Measurements from ENCODE around the gene TOMM7.

TOMM7 gene

DNA sequence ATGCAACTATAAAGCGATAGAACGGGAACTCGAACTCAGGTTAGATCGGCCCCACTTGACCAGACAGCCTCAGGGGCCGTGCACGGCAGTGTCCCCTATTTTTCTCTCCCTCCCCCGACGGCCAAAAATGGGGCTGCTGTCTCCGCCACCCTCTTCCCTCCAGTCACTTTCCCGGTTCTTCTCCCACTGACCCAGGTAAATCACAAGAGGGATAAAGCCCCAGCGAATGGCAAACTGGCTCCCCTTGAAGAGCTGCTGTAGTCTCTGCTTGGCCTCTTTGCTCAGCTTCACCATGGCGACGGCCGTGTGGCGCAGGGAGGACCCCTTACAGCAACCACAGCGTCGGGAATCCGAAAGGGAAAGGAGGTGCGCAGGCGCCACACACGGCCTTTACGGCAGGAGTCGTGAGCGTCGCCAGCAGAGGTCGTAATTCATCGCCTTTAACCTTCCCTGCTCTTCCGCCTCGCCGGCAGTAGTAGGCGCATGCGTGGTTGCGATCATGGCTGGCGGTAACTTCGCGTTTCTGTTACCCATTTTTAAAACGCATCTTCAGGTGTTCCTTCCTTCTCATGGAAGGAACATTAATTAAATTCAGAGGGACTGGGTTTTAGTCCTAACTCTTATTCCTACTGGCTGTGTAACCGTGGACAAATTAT is at the start of gene TOMM7:
TOMM7 (minus strand) TSS at position 364 of the 656 bp plus-strand sequence; CDS start at position 294, 70 bp downstream.
- peak; percentile 86 to 88 for DNase-seq

GRCh38 chr7:22872096-22872807 is 49.6 kb upstream of the TOMM7 start:
- no peak for DNase-seq

DNA sequence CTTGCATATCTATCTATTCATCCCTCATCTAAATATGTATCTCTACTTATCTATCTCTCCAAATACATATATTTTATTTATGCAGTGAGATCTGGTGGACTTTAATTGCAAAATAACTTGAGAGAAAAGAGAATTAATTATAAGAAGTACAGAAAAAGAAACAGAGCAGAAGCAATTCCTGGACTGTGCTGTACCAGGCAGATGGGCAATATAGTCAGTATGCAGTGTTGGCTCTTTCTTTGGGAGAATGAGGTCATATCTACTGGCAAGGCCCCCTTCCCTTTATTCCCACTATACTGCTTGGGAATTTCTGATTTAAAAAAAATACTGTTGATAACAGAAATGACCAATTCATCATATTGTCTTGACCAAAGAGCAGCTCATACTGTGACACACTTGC is 49.0 kb upstream of the TOMM7 start:
- DNase-seq, result no peak

DNA sequence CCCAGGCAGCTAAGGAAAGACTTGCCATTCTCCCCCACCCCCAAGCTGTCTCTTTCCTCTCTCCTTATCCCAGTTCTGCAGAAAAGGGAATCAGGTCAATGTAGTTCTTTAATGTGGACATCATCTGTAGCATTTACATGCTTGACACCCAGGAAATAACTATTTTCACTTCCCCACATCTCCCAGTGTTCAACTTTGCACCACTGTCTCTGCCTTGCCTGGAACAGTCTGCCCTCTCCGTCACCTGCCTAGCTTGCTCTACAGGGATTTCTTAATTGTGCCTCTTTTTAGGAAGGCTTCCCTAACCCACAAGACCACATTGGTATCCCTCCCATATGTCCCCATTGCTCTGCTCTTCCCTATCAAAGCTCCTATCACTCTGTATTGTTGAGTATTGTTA is 45.9 kb upstream of the TOMM7 start:
- no peak for DNase-seq

- no peak for DNase-seq
Measured at GRCh38 chr7:22867589-22867988, 44.9 kb upstream of the TOMM7 start.

- no peak for DNase-seq
Measured at GRCh38 chr7:22867003-22867402, 44.4 kb upstream of the TOMM7 start.

GRCh38 chr7:22865602-22865960 is 42.9 kb upstream of the TOMM7 start:
- DNase-seq, result no peak

GRCh38 chr7:22864855-22865601 is 42.4 kb upstream of the TOMM7 start:
- no peak for DNase-seq

GRCh38 chr7:22864301-22864700 is 41.7 kb upstream of the TOMM7 start:
- DNase-seq, result no peak

DNA sequence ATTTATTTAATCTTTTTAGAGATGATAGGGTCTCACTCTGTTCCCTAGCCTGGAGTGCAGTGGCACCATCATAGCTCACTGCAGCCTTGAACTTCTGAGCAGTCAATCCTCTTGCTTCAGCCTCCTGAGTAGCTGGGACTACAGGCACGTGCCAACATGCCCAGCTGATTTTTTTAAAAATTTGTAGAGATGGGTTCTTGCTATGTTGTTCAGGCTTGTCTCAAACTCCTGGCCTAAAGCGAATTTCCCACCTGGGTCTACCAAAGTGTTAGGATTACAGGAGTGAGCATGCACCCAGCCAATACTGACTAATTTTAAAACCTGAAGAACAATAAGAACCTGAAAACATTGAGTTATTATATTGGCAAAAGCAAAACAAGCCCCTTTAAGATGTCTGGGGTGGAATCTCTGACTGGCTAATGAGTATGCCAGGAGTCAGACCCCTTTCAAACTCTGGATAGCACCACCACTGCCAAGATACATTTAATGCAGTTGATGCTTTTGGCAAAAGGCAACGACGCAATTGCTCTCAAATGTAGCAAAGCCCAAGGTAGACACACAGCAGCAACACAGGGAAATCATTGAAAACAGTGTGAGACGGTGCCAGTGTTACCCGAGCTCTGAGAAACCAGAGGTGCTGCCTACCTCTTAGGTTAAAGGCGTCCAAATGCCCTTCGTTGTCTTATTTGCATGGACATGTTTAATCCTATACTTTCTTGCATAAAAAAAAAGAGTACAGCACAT is 40.7 kb upstream of the TOMM7 start:
- DNase-seq, result no peak

DNA sequence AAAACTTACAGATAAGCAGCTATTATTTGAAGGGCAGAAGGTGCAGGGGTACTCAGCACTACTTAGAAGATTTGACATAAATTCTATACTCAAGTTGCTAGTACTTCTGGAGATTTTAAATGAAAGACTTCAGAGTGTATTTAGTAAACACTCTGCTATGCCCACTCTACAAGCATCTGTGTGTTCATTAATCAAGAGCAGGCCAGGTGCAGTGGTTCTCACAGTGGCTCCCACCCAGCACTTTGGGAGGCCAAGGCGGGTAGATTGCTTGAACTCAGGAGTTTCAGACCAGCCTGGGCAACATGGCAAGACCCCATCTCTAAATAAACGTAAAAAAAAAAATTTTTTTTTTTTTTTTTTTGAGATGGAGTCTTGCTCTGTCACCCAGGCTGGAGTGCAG is 38.9 kb upstream of the TOMM7 start:
- DNase-seq, result no peak

DNA sequence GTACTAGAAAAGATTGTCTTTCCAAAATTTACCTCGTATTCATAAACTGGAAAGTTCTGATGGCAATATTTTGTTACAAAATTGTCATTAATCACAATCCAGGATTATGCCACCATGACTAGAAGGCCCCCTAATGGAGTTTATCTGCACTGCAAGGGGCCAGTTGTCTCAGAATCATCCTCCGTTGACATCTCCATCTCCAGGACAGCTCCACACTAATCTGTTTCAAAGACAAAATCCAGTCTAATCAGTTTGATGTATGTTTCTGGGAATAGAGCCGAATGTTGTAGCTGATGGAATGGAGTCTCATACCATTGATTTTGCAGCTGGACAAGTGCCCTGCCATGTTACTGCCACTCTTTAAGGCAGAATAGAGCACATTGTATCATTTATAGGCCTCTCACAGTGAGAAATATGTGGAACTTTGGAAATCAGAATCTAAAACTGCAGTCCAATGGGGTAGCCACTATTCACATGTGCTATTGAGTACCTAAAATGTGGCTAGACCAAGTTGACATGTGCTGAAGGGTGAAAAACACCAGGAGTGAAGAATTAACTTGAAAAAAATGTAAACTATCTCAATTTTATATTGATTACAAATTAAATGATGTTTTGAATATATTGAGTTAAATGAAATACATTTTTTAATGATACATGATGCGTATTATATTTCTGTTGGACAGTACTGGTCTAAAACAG is 38.3 kb upstream of the TOMM7 start:
- no peak for DNase-seq

- no peak for DNase-seq
Measured at GRCh38 chr7:22860337-22860736, 37.7 kb upstream of the TOMM7 start.

GRCh38 chr7:22859641-22860290 is 37.1 kb upstream of the TOMM7 start:
- DNase-seq, result no peak

DNA sequence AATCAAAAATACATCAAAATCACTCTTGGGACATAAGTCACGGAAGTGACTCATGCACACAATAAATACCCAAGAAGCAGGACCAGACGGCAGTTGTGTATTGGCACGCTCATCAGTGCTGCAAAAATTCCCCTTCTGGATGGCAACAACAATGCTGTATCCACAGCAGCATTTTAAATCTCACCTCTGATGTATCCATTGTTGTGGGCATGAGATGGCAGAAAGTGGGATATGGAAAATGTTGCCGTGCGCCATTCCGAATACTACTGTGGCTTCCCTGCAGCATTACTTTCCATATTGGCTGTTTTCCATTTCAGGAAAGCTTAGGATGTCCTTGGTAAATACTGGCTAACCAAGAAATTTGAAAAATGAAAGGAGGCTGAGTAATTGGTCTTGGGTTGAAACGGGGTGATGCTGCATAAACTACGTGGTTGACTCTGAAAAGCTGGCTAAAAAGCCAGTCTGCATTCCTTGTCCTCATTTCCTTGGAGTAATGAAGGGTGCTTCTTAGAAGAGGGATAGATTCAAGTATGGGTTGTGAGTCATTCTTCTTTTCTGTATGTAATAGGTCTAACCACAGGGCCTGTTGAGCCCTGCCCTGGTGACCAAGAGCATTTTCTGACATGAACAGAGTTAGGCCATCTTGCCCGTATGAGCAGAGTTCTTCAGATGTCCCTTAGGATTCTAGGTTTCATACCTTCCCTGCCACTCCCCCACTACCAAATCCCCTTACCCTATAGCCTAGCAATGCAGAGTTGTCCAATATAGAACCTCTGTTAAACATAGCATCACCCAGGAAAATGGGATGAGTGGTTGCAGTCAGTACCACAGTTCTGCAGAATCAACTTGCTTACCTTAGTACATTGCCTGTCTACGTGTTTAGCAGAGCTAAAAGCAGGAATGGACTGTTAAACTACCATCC is 36.3 kb upstream of the TOMM7 start:
- DNase-seq, result no peak

- no peak for DNase-seq
Measured at GRCh38 chr7:22858274-22858639, 35.6 kb upstream of the TOMM7 start.

GRCh38 chr7:22856416-22856815 is 33.8 kb upstream of the TOMM7 start:
- no peak for DNase-seq

GRCh38 chr7:22855049-22855392 is 32.4 kb upstream of the TOMM7 start:
- no peak for DNase-seq

DNA sequence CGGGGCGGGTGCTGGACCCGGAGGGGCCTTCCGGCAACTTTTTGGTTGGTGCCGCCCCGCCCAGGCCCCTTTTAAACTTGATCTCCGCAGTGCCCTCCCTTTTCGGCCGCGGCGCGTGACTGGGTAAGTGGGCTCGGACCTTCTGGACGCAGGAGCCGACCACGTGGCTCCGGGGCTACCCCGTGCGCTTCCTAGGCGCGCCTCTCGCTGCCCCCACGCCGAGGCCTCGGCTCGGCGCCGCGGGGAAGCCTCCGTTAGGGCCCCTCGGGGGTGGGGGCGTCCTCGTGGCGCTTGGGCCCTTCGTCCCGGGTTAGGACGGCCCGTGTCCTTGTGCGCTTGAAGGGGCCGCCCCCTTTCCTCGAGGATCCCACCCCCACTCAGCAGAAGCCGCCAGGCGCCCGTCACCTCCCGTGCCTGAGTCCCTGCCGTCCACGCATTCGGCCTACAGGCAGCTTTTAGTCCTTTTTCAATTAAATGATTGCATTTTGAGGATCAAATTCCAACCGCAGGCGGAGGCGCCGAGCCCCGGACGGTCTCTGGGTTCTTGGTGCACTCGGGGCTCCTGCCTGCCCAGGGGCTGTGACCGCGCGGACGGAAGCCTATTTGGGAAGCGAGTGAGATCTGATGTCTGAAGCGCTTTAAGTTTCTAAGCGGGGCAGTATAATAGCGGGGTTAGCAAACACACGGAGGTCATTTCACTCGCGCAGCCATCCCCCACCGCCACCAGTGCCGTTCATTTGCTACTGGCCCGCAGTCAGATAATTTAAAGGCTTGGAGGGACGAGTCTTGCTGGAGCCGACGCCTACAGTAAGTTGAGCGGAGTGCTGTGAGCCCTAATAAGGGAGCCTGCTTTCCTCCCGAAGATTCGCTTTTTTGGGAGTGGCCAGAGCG is 31.8 kb upstream of the TOMM7 start:
- peak; percentile 89 for DNase-seq

GRCh38 chr7:22853674-22854157 is 31.1 kb upstream of the TOMM7 start:
- no peak for DNase-seq
